Muscle of leg (tissue), 11 donors: ENCODE measurements around the gene ARHGAP26. TPM values are rescaled to one million over a fixed set of nuclear protein-coding genes. Genes with fewer than 3 reads are reported as not detected.
A peak's percentile ranks its signal among the peaks of the same experiment; 100 is the strongest.

Experiments used
- DNase-seq: peaks from one replicate; pipeline ENCODE4 v3.0.0; 2013
- H3K27ac ChIP-seq: one replicate; pipeline ENCODE4 v1.5.1; 2013; ENCODE audit warnings: mild to moderate bottlenecking, low read length, control low read depth
- H3K27me3 ChIP-seq: one replicate; pipeline ENCODE4 v1.6.1; 2013; ENCODE audit warnings: low read length; ENCODE audit not compliant: control insufficient read depth, insufficient read depth
- H3K36me3 ChIP-seq: one replicate; pipeline ENCODE4 v1.6.1; 2013; ENCODE audit warnings: low read length; ENCODE audit not compliant: control insufficient read depth, insufficient read depth
- H3K4me1 ChIP-seq: one replicate; pipeline ENCODE4 v1.6.1; 2013; ENCODE audit warnings: low read length; ENCODE audit not compliant: control insufficient read depth, insufficient read depth
- H3K4me3 ChIP-seq: one replicate; pipeline ENCODE4 v1.5.1; 2013; ENCODE audit warnings: low read length, control low read depth
- H3K9me3 ChIP-seq: replicated peaks from 2 replicates; pipeline ENCODE4 v1.6.1; 2013; ENCODE audit warnings: low read depth, low read length; ENCODE audit not compliant: control insufficient read depth
- WGBS: methylation state at CpG from one replicate; pipeline ENCODE4 v1.1.5; 2013; ENCODE audit warnings: missing lambda C conversion rate; ENCODE audit not compliant: insufficient coverage; 5-methylcytosine and 5-hydroxymethylcytosine counted together
- polyA plus RNA-seq, 8 donors: library from polyadenylated mRNA; unstranded; fragments of 120-200 nt; gene quantifications; one replicate each; pipeline versions ENCODE4 v1.2.1 to v1.2.3, GENCODE V29; 2013; ENCODE audit warnings: inconsistent platforms in 1 of 8, low replicate concordance in 1 of 8; ENCODE audit not compliant: insufficient read length in 8 of 8, insufficient read depth in 1 of 8
- total RNA-seq: library from RNA; stranded (reverse); fragments of 120-200 nt; gene quantifications from one replicate; pipeline ENCODE4 v1.2.4, GENCODE V29; 2013

ARHGAP26 gene
- total and polyA plus RNA-seq, 9 donors = 10.4 to 17.1 (median 13.2) TPM

GRCh38 chr5:143210576-143210975 lies 440.4 kb downstream of the ARHGAP26 start:
- H3K9me3 ChIP-seq = no peaks in the 10 kb centered on the region
- DNase-seq = no peak
- peaks cover 8% of the 10 kb centered on the region for H3K36me3 ChIP-seq
- no peaks in the 10 kb centered on the region for H3K27me3 ChIP-seq
- no peak overlapping the region for H3K27ac ChIP-seq
- 87% methylated on average over 2 of the region's 4 CpGs for WGBS
- peaks cover 24% of the 10 kb centered on the region for H3K4me1 ChIP-seq
- no peak overlapping the region for H3K4me3 ChIP-seq

GRCh38 chr5:143212261-143212660 lies 442.1 kb downstream of the ARHGAP26 start:
- Histone ChIP-seq H3K36me3 (peaks cover 14% of the 10 kb centered on the region), H3K4me3 (no peak overlapping the region), H3K27ac (peak overlapping the region; percentile 29), H3K4me1 (peaks cover 23% of the 10 kb centered on the region), H3K27me3 (no peaks in the 10 kb centered on the region), H3K9me3 (no peaks in the 10 kb centered on the region)
- WGBS = no CpG with 5 or more reads among the region's 1 CpG
- DNase-seq = no peak

- Histone ChIP-seq H3K27me3 (no peaks in the 10 kb centered on the region), H3K4me1 (peaks cover 20% of the 10 kb centered on the region), H3K9me3 (no peaks in the 10 kb centered on the region), H3K36me3 (peaks cover 20% of the 10 kb centered on the region), H3K27ac (peak overlapping the region; percentile 60), H3K4me3 (no peak overlapping the region)
- 37% methylated on average over 5 of the region's 6 CpGs for WGBS
- peak; percentile 68 for DNase-seq
Measured at GRCh38 chr5:143213231-143213850, 443.2 kb downstream of the ARHGAP26 start.

- WGBS = 100% methylated on average over 1 of the region's 12 CpGs
- Histone ChIP-seq H3K9me3 (no peaks in the 10 kb centered on the region), H3K4me1 (peaks cover 20% of the 10 kb centered on the region), H3K4me3 (no peak overlapping the region), H3K36me3 (peaks cover 20% of the 10 kb centered on the region), H3K27ac (peak overlapping the region; percentile 60), H3K27me3 (no peaks in the 10 kb centered on the region)
- no peak for DNase-seq
Measured at GRCh38 chr5:143213851-143214363, 443.7 kb downstream of the ARHGAP26 start.

GRCh38 chr5:143214458-143214857 lies 444.3 kb downstream of the ARHGAP26 start:
- Histone ChIP-seq H3K4me3 (no peak overlapping the region), H3K36me3 (peaks cover 20% of the 10 kb centered on the region), H3K27ac (peak overlapping the region; percentile 21), H3K9me3 (no peaks in the 10 kb centered on the region), H3K4me1 (peaks cover 20% of the 10 kb centered on the region), H3K27me3 (no peaks in the 10 kb centered on the region)
- DNase-seq = no peak
- WGBS = 91% methylated on average over 3 of the region's 4 CpGs

GRCh38 chr5:143214890-143215289 lies 444.7 kb downstream of the ARHGAP26 start:
- 72% methylated on average over 5 of the region's 6 CpGs for WGBS
- Histone ChIP-seq H3K4me3 (no peak overlapping the region), H3K27me3 (no peaks in the 10 kb centered on the region), H3K36me3 (peaks cover 20% of the 10 kb centered on the region), H3K4me1 (peaks cover 24% of the 10 kb centered on the region), H3K27ac (peak overlapping the region; percentile 21), H3K9me3 (no peaks in the 10 kb centered on the region)
- no peak for DNase-seq

- Histone ChIP-seq H3K27me3 (no peaks in the 10 kb centered on the region), H3K36me3 (peaks cover 20% of the 10 kb centered on the region), H3K9me3 (no peaks in the 10 kb centered on the region), H3K4me3 (no peak overlapping the region), H3K4me1 (peaks cover 28% of the 10 kb centered on the region), H3K27ac (no peak overlapping the region)
- WGBS = 67% methylated on average over 1 of the region's 6 CpGs
- no peak for DNase-seq
Measured at GRCh38 chr5:143215690-143216089, 445.5 kb downstream of the ARHGAP26 start.

- WGBS = 49% methylated on average over 7 of the region's 9 CpGs
- no peaks in the 10 kb centered on the region for H3K27me3 ChIP-seq
- DNase-seq = no peak
- no peak overlapping the region for H3K4me3 ChIP-seq
- H3K36me3 ChIP-seq = peaks cover 20% of the 10 kb centered on the region
- H3K4me1 ChIP-seq = peaks cover 28% of the 10 kb centered on the region
- H3K9me3 ChIP-seq = no peaks in the 10 kb centered on the region
- H3K27ac ChIP-seq = no peak overlapping the region
Measured at GRCh38 chr5:143216211-143216610, 446.0 kb downstream of the ARHGAP26 start.

GRCh38 chr5:143217065-143217803 lies 447.1 kb downstream of the ARHGAP26 start:
- Histone ChIP-seq H3K4me3 (no peak overlapping the region), H3K4me1 (peaks cover 33% of the 10 kb centered on the region), H3K27me3 (no peaks in the 10 kb centered on the region), H3K9me3 (no peaks in the 10 kb centered on the region), H3K27ac (no peak overlapping the region), H3K36me3 (peaks cover 20% of the 10 kb centered on the region)
- WGBS = 87% methylated on average over 6 of the region's 10 CpGs
- DNase-seq = no peak

GRCh38 chr5:143217804-143218160 lies 447.6 kb downstream of the ARHGAP26 start:
- Histone ChIP-seq H3K36me3 (peaks cover 20% of the 10 kb centered on the region), H3K4me1 (peaks cover 36% of the 10 kb centered on the region), H3K9me3 (no peaks in the 10 kb centered on the region), H3K27ac (no peak overlapping the region), H3K27me3 (no peaks in the 10 kb centered on the region), H3K4me3 (no peak overlapping the region)
- no peak for DNase-seq
- 80% methylated on average over 1 of the region's 2 CpGs for WGBS
